Type B pancreatic cell (in vitro differentiated cells): Measurements from ENCODE around the gene SLC5A10. TPM values are rescaled to one million over a fixed set of nuclear protein-coding genes. Genes with fewer than 3 reads are reported as not detected.

ENCODE experiments used
- DNase-seq: peaks from one replicate; pipeline ENCODE4 v3.0.0; 2021; ENCODE audit warnings: mixed read lengths; ENCODE audit not compliant: unreplicated experiment; ENCODE audit errors: extremely low spot score
- H3K27ac Mint-ChIP-seq: 2 replicates; pipeline ENCODE4 v1.8.0; 2021; ENCODE audit warnings: mild to moderate bottlenecking, mixed read lengths
- H3K27me3 Mint-ChIP-seq: 2 replicates; pipeline ENCODE4 v1.8.0; 2021; ENCODE audit warnings: mixed read lengths
- H3K36me3 Mint-ChIP-seq: 2 replicates; pipeline ENCODE4 v1.8.0; 2021; ENCODE audit warnings: mixed read lengths
- H3K4me1 Mint-ChIP-seq: one replicate; pipeline ENCODE4 v1.8.0; 2021; ENCODE audit warnings: mixed read lengths; ENCODE audit not compliant: unreplicated experiment
- H3K4me3 Mint-ChIP-seq: 2 replicates; pipeline ENCODE4 v1.8.0; 2021; ENCODE audit warnings: mild to moderate bottlenecking, mixed read lengths
- H3K9me3 Mint-ChIP-seq: 2 replicates; pipeline ENCODE4 v1.8.0; 2021; ENCODE audit warnings: mixed read lengths
- total RNA-seq: library from RNA; stranded (reverse); gene quantifications from 2 replicates; pipeline ENCODE4 v1.2.1, GENCODE V29; 2021; ENCODE audit warnings: low replicate concordance
- TF ChIP-seq, protein P1 (sequence below): fragments of 200-600 bp; sonication (generic); conservative IDR thresholded peaks from 2 replicates; pipeline ENCODE4 v1.5.0; 2021; ENCODE audit warnings: antibody characterized with exemption, mild to moderate bottlenecking

SLC5A10 gene
- total RNA-seq, 1 donor from 2014 or later, result 0.19 TPM

DNA sequence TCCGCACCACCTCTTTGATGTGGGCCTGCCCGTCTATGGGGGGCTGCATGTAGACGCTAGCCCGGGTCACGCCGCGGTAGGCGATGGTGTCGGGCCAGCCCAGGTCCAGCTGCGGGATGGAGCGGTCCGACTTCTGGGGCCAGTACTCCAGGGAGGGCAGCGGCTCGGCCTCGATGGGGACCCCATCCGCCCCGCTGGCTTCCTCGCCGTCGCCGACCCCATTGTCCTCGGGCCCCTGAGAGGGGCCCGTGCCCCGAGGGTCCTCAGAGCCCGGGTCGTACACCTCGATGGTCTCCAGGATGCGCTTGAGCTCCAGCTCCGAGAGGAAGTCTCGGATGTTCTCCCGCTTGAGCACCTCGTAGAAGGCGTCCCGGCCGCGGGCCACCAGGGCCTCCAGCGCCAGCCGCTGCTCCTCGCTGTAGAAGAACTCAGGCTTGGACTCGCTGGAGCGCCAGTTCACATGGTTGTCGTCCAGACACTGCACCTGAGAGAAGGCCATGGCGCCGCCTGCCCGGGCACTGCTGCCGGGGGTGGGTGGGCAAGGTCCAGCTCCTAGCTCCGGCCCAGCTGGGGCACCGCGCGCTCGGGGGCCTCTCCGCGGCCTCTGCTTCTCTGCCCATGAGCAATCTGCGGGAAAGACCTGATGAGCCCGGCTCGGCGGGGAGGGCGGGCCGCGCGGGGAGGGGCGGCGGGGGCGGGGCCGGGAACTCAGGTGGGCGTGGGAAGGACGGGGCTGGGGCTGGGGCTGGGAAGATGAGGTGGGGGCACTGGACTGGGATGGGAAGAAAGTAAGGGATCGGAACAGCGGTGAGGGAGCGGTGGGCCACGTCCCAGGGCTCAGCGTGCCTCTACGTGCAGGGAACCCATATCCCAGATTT lies 51.8 kb downstream of the SLC5A10 start:
- Mint-ChIP-seq H3K9me3 (no peaks in the 10 kb centered on the region), H3K27me3 (peaks cover 3% of the 10 kb centered on the region), H3K36me3 (no peaks in the 10 kb centered on the region), H3K4me1 (peaks cover 7% of the 10 kb centered on the region), H3K27ac (peak overlapping the region; percentile 81), H3K4me3 (peak overlapping the region; percentile 90)
- no peak for DNase-seq
- TF ChIP-seq, protein P1, sequence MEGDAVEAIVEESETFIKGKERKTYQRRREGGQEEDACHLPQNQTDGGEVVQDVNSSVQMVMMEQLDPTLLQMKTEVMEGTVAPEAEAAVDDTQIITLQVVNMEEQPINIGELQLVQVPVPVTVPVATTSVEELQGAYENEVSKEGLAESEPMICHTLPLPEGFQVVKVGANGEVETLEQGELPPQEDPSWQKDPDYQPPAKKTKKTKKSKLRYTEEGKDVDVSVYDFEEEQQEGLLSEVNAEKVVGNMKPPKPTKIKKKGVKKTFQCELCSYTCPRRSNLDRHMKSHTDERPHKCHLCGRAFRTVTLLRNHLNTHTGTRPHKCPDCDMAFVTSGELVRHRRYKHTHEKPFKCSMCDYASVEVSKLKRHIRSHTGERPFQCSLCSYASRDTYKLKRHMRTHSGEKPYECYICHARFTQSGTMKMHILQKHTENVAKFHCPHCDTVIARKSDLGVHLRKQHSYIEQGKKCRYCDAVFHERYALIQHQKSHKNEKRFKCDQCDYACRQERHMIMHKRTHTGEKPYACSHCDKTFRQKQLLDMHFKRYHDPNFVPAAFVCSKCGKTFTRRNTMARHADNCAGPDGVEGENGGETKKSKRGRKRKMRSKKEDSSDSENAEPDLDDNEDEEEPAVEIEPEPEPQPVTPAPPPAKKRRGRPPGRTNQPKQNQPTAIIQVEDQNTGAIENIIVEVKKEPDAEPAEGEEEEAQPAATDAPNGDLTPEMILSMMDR, result no peak

DNA sequence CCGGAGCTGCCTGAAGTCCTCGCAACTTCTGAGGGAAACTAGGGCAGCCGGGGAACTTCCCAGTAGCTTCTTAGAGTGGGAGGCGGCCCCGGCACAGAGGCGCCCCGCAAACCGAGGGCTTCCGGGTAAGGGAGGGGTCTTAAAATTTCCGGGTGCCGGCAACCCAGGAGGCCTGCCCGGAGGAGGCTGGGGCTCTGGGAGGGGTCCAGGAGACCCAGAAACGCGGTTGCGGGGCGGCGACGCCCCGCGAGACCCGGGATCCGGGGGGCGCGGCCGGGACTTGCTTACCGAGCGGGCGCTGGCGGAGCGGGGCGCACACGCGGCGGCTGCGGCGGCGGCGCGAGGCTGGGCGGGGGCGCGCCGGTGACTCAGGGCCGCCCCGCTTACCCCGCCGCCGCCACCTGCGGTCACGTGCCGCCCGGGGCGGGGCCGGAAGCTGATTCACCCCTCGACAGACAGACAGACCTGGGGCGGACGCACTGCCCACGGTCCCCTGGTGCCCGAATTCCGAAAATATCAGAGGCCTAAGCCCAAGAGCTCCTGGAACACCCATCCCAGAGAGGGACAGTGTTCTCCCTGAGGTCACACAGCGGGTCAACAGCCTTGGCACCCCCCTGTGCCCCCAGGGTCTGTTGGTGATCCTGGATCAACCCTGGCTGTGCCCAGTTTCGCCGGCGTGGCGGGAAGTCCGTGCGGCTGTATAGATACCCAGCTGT lies 52.6 kb downstream of the SLC5A10 start, which contains the start of gene FAM83G:
FAM83G (minus strand) TSS at position 344 of the 716 bp plus-strand sequence. CDS start 723 bp downstream, outside the sequence.
- no peaks in the 10 kb centered on the region for H3K36me3 Mint-ChIP-seq
- no peaks in the 10 kb centered on the region for H3K9me3 Mint-ChIP-seq
- H3K4me3 Mint-ChIP-seq, result peak within 1 kb of the TSS; percentile 90
- TF ChIP-seq, protein P1, result no peak
- no peak for DNase-seq
- H3K27ac Mint-ChIP-seq, result peak within 1 kb of the TSS; percentile 81
- peaks cover 3% of the 10 kb centered on the region for H3K27me3 Mint-ChIP-seq
- peaks cover 7% of the 10 kb centered on the region for H3K4me1 Mint-ChIP-seq

DNA sequence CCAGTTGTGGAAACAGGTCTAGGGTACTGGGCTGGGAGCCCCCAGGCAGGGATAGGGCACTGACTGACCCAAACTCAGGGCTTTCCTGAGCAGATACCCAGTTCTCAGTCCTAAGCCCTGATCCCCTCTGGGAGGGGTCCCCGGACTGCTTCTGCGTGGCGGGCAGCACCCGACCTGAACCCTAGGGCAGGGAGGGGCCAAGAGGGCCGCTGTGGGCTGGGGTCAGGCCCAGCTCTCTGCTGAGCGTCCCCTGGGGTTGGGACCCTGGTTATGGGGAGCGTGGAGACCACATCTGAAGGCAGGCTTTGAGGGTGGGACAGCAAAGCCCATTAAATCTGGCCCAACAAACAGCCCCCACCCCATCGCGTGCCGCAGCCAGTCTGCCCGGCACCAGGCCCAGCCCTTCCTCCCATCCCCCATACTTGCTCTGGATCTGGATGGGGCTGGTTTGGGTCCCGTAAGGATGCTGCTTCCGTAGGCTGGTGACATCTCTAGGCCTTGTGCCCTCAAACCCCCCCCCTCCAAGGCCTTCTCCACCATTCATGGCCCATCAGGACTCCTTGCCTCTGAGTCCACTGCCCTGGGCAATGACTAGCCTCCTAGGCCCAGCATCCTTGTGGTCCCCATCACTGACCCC lies 53.3 kb downstream of the SLC5A10 start:
- H3K9me3 Mint-ChIP-seq, result no peaks in the 10 kb centered on the region
- DNase-seq, result no peak
- H3K4me3 Mint-ChIP-seq, result peak overlapping the region; percentile 73
- TF ChIP-seq, protein P1, result no peak
- peaks cover 7% of the 10 kb centered on the region for H3K4me1 Mint-ChIP-seq
- peak overlapping the region; percentile 46 for H3K27ac Mint-ChIP-seq
- peaks cover 3% of the 10 kb centered on the region for H3K27me3 Mint-ChIP-seq
- no peaks in the 10 kb centered on the region for H3K36me3 Mint-ChIP-seq

DNA sequence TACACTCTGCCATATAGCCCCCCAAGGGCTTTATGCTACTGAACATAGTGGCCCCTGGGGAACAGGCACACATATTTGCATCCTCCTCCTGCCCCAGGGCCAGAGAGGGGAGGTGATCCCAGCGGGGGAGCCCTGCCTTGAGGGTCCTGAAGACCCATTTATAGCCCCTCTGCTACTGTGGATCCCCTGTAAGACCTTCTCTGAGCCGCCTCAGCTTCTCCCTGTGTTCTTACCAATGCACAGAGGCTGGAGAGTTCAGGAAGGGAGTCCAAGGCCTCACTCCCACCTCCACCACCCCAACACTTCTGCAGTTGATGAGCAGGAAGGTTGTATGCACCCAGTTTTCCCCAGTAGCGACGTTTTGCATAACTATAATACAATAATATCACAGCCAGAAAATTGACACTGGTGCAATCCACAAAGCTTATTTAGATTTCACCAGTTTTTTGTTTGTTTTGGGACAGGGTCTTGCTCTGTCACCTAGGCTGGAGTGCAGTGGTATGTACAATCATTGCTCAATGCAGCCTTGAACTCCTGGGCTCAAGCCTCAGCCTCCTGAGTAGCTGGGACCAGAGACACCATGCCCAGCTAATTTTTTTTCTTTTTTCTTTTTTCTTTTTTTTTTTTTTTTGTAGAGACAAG lies 53.9 kb downstream of the SLC5A10 start:
- Mint-ChIP-seq H3K9me3 (no peaks in the 10 kb centered on the region), H3K27ac (no peak overlapping the region), H3K36me3 (no peaks in the 10 kb centered on the region), H3K4me3 (peak overlapping the region; percentile 73), H3K4me1 (peaks cover 10% of the 10 kb centered on the region), H3K27me3 (peaks cover 3% of the 10 kb centered on the region)
- DNase-seq, result no peak
- TF ChIP-seq, protein P1, result no peak

DNA sequence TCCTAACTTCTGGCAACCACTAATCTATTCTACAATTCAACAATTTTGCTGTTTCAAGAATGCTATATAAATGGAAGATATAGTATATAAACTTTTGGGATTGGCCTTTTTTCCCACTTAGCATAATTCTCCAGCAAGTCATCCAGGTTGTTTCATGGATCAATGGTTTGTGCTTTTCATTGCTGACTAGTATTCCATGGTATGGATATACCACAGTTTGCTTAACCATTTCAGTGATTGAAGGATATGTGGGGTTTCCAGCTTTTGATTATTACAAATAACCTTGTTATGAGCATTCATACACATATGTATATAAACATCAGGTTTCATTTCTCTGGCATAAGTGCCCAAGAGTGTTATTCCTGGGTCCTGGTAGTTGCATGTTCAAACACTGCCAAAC lies 54.7 kb downstream of the SLC5A10 start:
- Mint-ChIP-seq H3K27ac (no peak overlapping the region), H3K27me3 (peaks cover 3% of the 10 kb centered on the region)

More for the DNA sequence above, 54.7 kb downstream of the SLC5A10 start:
- H3K4me1 Mint-ChIP-seq, result peaks cover 14% of the 10 kb centered on the region
- peak overlapping the region; percentile 25 for H3K4me3 Mint-ChIP-seq
- H3K9me3 Mint-ChIP-seq, result no peaks in the 10 kb centered on the region
- H3K36me3 Mint-ChIP-seq, result no peaks in the 10 kb centered on the region
- no peak for DNase-seq
- TF ChIP-seq, protein P1, result no peak
